ENCODE data around the gene SPRY4. TPM values are rescaled to one million over a fixed set of nuclear protein-coding genes. Genes with fewer than 3 reads are reported as not detected.
"Not testable (repeated sequence)": the region's sequence is repeated elsewhere in the genome, so short reads cannot be mapped to it uniquely, and the experiment has no call there.

SPRY4 gene
- total and polyA plus RNA-seq, 8 donors = 1.5 to 6.3 (median 2.9) TPM

- Histone ChIP-seq H3K4me1 (no peaks in the 10 kb centered on the region), H3K4me3 (no peak overlapping the region), H3K27ac (no peak overlapping the region), H3K36me3 (no peaks in the 10 kb centered on the region), H3K9me3 (no peaks in the 10 kb centered on the region), H3K27me3 (peaks cover 0 to 3% (median 0%) of the 10 kb centered on the region in 4 donors)
- FAIRE-seq (no peak), DNase-seq (no peak), ATAC-seq (no peak)
- intact Hi-C loops (cut with DNase I) = no loop called here
- TF ChIP-seq CTCF (IDR thresholded peaks at IDR 0.05) = no peak
- 40 to 57% methylated on average over 4 of the region's 4 CpGs for WGBS, 2 donors
These were observed 28.3 kb upstream of the SPRY4 start for GRCh38 chr5:142353071-142353472.

GRCh38 chr5:142350021-142350420 is 25.2 kb upstream of the SPRY4 start:
- H3K27me3 ChIP-seq = no peaks in the 10 kb centered on the region
- no peaks in the 10 kb centered on the region for H3K36me3 ChIP-seq
- no peak for TF ChIP-seq CTCF (IDR thresholded peaks at IDR 0.05)
- intact Hi-C loops (cut with DNase I) = no loop called here
- FAIRE-seq (peak; percentile 45), DNase-seq (no peak), ATAC-seq (no peak)
- no peak overlapping the region for H3K27ac ChIP-seq
- no peaks in the 10 kb centered on the region for H3K4me1 ChIP-seq
- H3K4me3 ChIP-seq = no peak overlapping the region
- no peaks in the 10 kb centered on the region for H3K9me3 ChIP-seq

GRCh38 chr5:142346706-142347105 is 21.9 kb upstream of the SPRY4 start:
- no peak for TF ChIP-seq CTCF (IDR thresholded peaks at IDR 0.05)
- Histone ChIP-seq H3K27me3 (no peaks in the 10 kb centered on the region), H3K4me1 (no peaks in the 10 kb centered on the region), H3K9me3 (no peaks in the 10 kb centered on the region), H3K36me3 (no peaks in the 10 kb centered on the region), H3K27ac (no peak overlapping the region), H3K4me3 (no peak overlapping the region)
- intact Hi-C loops (cut with DNase I) = no loop called here
- WGBS, 2 donors = 55 to 69% methylated on average over 2 of the region's 2 CpGs
- DNase-seq (no peak), ATAC-seq (no peak), FAIRE-seq (no peak)

- H3K9me3 ChIP-seq; H3K27ac ChIP-seq; H3K4me3 ChIP-seq; DNase-seq; ATAC-seq; FAIRE-seq; H3K4me1 ChIP-seq; intact Hi-C loops (cut with DNase I); H3K27me3 ChIP-seq; H3K36me3 ChIP-seq: not testable (repeated sequence)
- 80 to 91% methylated on average over 3 of the region's 3 CpGs for WGBS, 2 donors
These were observed 20.1 kb upstream of the SPRY4 start for GRCh38 chr5:142344915-142345314.

GRCh38 chr5:142343531-142343930 is 18.7 kb upstream of the SPRY4 start:
- Histone ChIP-seq H3K9me3 (no peaks in the 10 kb centered on the region), H3K4me3 (no peak overlapping the region), H3K27ac (no peak overlapping the region), H3K27me3 (no peaks in the 10 kb centered on the region), H3K36me3 (no peaks in the 10 kb centered on the region), H3K4me1 (no peaks in the 10 kb centered on the region)
- intact Hi-C loops (cut with DNase I) = no loop called here
- TF ChIP-seq CTCF (IDR thresholded peaks at IDR 0.05) = no peak
- WGBS, 2 donors = 78 to 91% methylated on average over 4 of the region's 4 CpGs
- DNase-seq (no peak), ATAC-seq (no peak), FAIRE-seq (no peak)
